HEK293T (cell line): ENCODE measurements around the gene ABI3BP.

Experiments used
- BHLHE40 ChIP-seq: fragments of 450-650 bp; IDR thresholded peaks from 2 replicates; pipeline ENCODE4 v1.6.1; 2016; ENCODE audit warnings: mild to moderate bottlenecking, moderate library complexity, borderline replicate concordance
- ELF4 ChIP-seq: fragments of 450-650 bp; IDR thresholded peaks from 2 replicates; pipeline ENCODE4 v1.6.1; 2017; ENCODE audit warnings: antibody characterized with exemption
- FOXM1 ChIP-seq: fragments of 450-650 bp; IDR thresholded peaks from 2 replicates; pipeline ENCODE4 v1.6.1; 2017; ENCODE audit warnings: mild to moderate bottlenecking, borderline replicate concordance
- SUZ12 ChIP-seq: fragments of 450-650 bp; IDR thresholded peaks from 2 replicates; pipeline ENCODE4 v1.6.1; 2016; ENCODE audit warnings: mild to moderate bottlenecking
- TARDBP ChIP-seq: fragments of 450-650 bp; IDR thresholded peaks from 2 replicates; pipeline ENCODE4 v1.6.1; 2016

DNA sequence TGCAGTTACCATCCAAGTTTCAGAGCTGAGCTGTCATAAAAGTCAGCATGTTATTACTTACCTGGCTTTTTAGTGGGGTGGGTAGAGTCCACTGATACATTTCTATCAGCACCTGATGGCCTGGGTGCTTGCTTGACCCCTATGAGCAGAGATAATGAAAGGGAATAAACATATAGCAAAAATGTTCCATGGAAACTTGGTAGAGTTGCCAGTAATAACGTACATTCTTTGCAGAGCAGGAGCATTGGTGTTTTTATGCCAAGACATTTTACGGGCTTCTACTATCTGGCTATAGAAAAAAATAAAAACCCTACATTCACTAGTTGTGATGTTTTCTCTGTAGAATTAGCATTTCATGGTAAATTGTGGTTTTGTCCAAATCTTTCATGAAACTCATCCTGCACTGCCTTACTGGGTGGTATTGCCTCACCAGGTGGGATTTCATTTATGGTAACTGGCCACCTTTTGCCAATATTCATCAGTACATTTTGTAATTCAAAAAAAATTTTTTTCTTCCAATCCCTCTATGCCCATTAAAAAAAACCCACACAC is 213.1 kb downstream of the ABI3BP start:
- TF ChIP-seq ELF4 (no peak), FOXM1 (no peak), TARDBP (no peak), BHLHE40 (no peak), SUZ12 (no peak)
